Endothelial cell (in vitro differentiated cells): ENCODE measurements around the gene SHD. TPM values are rescaled to one million over a fixed set of nuclear protein-coding genes. Genes with fewer than 3 reads are reported as not detected.
A peak's percentile ranks its signal among the peaks of the same experiment; 100 is the strongest.
"Not testable (repeated sequence)": the region's sequence is repeated elsewhere in the genome, so short reads cannot be mapped to it uniquely, and the experiment has no call there.

Experiments
- DNase-seq: peaks from one replicate; pipeline ENCODE4 v3.0.0; 2021; ENCODE audit warnings: low spot score
- H3K27ac Mint-ChIP-seq: one replicate; pipeline ENCODE4 v1.8.0; 2021; ENCODE audit warnings: mixed read lengths, inconsistent platforms; ENCODE audit not compliant: unreplicated experiment
- H3K27me3 Mint-ChIP-seq: one replicate; pipeline ENCODE4 v1.8.0; 2021; ENCODE audit warnings: mild to moderate bottlenecking, moderate library complexity, mixed read lengths, inconsistent platforms; ENCODE audit not compliant: unreplicated experiment
- H3K36me3 Mint-ChIP-seq: one replicate; pipeline ENCODE4 v1.8.0; 2021; ENCODE audit warnings: mild to moderate bottlenecking, low read depth, mixed read lengths, inconsistent platforms; ENCODE audit not compliant: unreplicated experiment
- H3K4me1 Mint-ChIP-seq: one replicate; pipeline ENCODE4 v1.8.0; 2021; ENCODE audit warnings: mild to moderate bottlenecking, mixed read lengths, inconsistent platforms; ENCODE audit not compliant: unreplicated experiment
- H3K4me3 Mint-ChIP-seq: one replicate; pipeline ENCODE4 v1.8.0; 2021; ENCODE audit warnings: mild to moderate bottlenecking, mixed read lengths, inconsistent platforms; ENCODE audit not compliant: unreplicated experiment
- H3K9me3 Mint-ChIP-seq: one replicate; pipeline ENCODE4 v1.8.0; 2021; ENCODE audit warnings: mixed read lengths, inconsistent platforms; ENCODE audit not compliant: unreplicated experiment
- CTCF ChIP-seq: fragments of 200-600 bp; sonication (generic); IDR thresholded peaks from one replicate; pipeline ENCODE4 v1.5.0; 2021; ENCODE audit warnings: antibody characterized with exemption; ENCODE audit not compliant: unreplicated experiment
- total RNA-seq: library from RNA; stranded (reverse); fragmentation: NEBNext Ultra II Directional; extraction: Animal tissue kit (Norgen Biotek cat#: 25700); gene quantifications from one replicate; pipeline ENCODE4 v1.2.1, GENCODE V29; 2021; ENCODE audit not compliant: unreplicated experiment

The SHD gene
- total RNA-seq, 1 donor from 2014 or later = 0.90 TPM

DNA sequence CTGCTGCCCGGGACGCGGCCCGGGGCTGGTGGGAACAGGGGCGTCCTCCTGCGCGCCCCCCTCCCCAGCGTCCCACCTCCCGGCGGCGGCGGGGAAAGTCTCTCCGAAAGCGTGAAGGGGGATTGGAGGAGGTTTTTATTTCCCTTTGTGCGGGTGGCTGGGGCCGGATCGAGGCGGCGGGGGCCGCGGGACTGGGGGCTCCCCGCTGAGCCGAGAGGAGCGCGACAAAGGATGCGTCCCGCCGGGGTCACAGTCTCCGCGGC lies 132 bp downstream of the SHD start:
- no peak for TF ChIP-seq CTCF
- no peak overlapping the region for H3K27ac Mint-ChIP-seq
- no peak for DNase-seq
- no peaks in the 10 kb centered on the region for H3K36me3 Mint-ChIP-seq
- no peaks in the 10 kb centered on the region for H3K4me1 Mint-ChIP-seq
- no peaks in the 10 kb centered on the region for H3K9me3 Mint-ChIP-seq
- H3K4me3 Mint-ChIP-seq = no peak overlapping the region
- H3K27me3 Mint-ChIP-seq = peaks cover 10% of the 10 kb centered on the region

- DNase-seq = no peak
- H3K27me3 Mint-ChIP-seq = peaks cover 10% of the 10 kb centered on the region
- peak overlapping the region; percentile 86 for H3K4me3 Mint-ChIP-seq
- no peaks in the 10 kb centered on the region for H3K9me3 Mint-ChIP-seq
- no peak for TF ChIP-seq CTCF
- no peaks in the 10 kb centered on the region for H3K4me1 Mint-ChIP-seq
- no peak overlapping the region for H3K27ac Mint-ChIP-seq
- no peaks in the 10 kb centered on the region for H3K36me3 Mint-ChIP-seq
These were observed 710 bp downstream of the SHD start for GRCh38 chr19:4279530-4280422.

DNA sequence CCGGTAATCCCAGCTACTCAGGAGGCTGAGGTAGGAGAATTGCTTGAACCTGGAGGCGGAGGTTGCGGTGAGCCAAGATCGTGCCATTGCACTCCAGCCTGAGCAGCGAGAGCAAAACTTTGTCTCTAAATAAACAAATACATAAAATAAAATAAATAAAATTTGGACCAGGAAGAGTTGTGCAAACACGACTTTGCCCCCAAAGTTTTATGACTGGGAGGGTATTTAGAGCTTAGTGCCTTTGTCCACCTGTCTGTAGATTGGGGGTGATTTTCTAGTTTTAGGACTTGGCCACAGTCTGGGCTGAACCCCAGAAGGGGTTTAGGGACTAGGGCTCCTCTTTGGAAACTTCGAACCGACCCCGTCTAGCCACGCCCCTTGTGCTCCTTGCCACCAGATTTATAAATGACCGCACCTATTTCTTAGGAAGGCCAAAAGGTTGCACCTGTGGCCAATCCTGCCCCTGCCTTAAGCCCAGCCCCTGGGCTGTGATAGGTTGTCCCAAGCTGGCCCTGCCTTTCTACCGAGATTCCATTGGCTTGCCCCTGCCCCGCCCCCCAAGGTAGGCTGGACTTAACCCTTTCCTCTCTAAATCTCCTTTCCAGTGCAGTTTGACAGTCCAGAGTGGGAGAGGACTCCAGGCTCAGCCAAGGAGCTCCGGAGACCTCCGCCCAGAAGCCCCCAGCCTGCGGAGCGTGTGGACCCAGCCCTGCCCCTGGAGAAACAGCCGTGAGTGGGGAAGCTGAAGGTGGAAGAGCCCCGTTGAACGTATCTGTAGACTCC lies 5.3 kb downstream of the SHD start:
- no peaks in the 10 kb centered on the region for H3K4me1 Mint-ChIP-seq
- H3K4me3 Mint-ChIP-seq = no peak overlapping the region
- no peak overlapping the region for H3K27ac Mint-ChIP-seq
- no peak for TF ChIP-seq CTCF
- H3K27me3 Mint-ChIP-seq = peaks cover 9% of the 10 kb centered on the region
- H3K9me3 Mint-ChIP-seq = no peaks in the 10 kb centered on the region
- no peak for DNase-seq
- H3K36me3 Mint-ChIP-seq = no peaks in the 10 kb centered on the region

GRCh38 chr19:4284974-4285373 lies 5.9 kb downstream of the SHD start:
- no peak for DNase-seq
- no peaks in the 10 kb centered on the region for H3K4me1 Mint-ChIP-seq
- TF ChIP-seq CTCF = no peak
- H3K9me3 Mint-ChIP-seq = no peaks in the 10 kb centered on the region
- no peak overlapping the region for H3K27ac Mint-ChIP-seq
- H3K27me3 Mint-ChIP-seq = peaks cover 6% of the 10 kb centered on the region
- H3K4me3 Mint-ChIP-seq = no peak overlapping the region
- no peaks in the 10 kb centered on the region for H3K36me3 Mint-ChIP-seq

DNA sequence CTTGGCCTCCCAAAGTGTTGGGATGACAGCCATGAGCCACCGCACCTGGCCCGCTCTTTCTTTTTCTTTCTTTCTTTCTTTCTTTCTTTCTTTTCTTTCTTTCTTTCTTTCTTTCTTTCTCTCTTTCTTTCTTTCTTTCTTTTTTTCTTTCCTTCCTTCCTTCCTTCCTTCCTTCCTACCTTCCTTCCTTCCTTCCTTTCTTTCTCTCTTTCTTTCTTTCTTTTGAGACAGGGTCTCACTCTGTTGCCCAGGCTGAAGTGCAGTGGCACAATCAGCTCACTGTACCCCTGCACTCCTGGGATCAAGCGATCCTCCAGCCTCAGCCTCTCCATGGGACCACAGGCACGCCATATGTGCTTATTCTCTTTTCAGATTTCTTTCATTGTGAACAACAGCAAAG lies 7.1 kb downstream of the SHD start:
- not testable (repeated sequence) for DNase-seq, H3K4me3 Mint-ChIP-seq, H3K36me3 Mint-ChIP-seq, H3K9me3 Mint-ChIP-seq, H3K27me3 Mint-ChIP-seq, H3K27ac Mint-ChIP-seq, H3K4me1 Mint-ChIP-seq
